NCI-H2107 (cell line): ENCODE results near the gene ZBTB9.
"Not testable (repeated sequence)": the region's sequence is repeated elsewhere in the genome, so short reads cannot be mapped to it uniquely, and the experiment has no call there.

Experiments used
- DNase-seq: peaks from one replicate; lab custom pipeline; 2025; lab: John Stamatoyannopoulos, UW

ZBTB9 gene

DNA sequence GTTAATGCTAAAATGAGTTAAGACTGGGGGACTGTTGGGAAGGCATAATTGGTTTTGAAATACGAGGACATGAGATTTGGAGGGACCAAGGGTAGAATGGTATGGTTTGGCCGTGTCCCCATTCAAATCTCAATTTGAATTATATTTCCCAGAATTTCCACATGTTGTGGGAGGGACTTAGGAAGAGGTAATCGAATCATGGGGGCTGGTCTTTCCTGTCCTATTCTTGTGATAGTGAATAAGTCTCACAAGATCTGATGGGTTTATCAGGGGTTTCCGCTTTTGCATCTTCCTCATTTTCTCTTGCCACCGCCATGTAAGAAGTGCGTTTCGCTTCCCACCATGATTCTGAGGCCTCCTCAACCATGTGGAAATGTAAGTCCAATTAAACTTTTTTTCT, 12.7 kb downstream of the ZBTB9 start:
- DNase-seq, result no peak

- DNase-seq, result no peak
Measured at GRCh38 chr6:33469661-33470060, 15.3 kb downstream of the ZBTB9 start.

DNA sequence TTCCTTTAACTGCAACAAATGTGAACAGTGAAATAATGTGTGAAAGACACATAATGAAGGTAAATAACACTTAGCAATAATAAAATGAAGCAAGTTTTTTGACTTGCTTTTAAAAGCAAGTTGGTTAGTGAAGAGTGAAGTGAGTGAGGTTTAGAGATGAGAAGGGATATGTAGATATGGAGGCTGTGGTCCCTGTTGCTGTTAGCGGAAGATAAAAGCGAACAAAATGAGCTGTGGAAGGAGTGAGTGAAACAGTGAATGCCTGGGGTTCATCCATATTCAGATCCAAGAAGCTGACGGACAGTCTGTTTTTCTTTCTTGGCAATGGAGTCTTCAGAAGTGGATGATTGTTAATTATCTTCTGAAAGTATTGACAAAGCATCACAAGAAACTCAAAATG, 23.5 kb downstream of the ZBTB9 start:
- DNase-seq, result no peak

DNA sequence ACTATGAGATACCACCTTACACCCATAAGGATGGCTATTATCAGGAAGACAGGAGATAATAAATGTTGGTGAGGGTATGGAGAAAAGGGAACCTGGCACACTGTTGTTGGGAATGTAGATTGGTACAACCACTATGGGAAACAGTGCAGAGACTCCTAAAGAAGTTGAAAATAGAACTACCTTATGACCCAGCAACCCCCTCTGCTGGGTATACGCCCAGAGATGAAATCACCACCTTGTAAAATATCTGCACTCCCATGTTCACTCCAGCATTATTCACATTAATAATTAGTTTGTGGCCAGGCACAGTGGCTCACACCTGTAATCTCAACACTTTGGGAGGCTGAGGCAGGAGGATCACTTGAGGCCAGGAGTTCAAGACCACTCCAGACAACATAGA, 26.8 kb downstream of the ZBTB9 start:
- no peak for DNase-seq

DNA sequence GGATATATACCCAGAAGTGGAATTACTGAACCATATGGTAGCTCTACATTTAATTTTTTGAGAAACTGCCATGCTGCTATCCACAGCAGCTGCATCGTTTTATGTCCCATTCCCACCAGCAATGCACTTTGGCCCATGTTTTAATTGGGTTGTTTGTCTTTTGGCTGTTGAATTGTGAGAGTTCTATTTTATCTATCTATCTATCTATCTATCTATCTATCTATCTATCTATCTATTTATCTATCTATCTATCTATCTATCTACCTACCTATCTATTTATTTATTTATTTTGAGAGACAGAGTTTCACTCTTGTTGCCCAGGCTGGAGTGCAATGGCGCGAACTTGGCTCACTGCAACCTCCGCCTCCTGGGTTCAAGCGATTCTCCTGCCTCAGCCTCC, 28.2 kb downstream of the ZBTB9 start:
- not testable (repeated sequence) for DNase-seq

DNA sequence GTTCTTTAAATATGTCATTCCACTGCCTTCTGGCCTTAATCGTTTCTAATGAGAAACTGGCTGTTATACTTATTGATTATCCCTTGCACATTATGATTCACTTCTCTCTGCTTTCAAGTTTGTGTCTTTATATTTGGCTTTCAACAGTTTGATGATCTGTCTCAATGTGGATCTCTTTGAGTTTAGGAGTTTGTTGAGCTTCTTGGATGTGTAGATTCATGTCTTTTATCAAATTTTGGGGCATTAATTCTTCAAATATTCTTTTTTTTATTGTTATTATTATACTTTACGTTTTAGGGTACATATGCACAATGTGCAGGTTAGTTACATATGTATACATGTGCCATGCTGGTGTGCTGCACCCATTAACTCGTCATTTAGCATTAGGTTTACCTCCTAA, 29.3 kb downstream of the ZBTB9 start:
- no peak for DNase-seq

DNA sequence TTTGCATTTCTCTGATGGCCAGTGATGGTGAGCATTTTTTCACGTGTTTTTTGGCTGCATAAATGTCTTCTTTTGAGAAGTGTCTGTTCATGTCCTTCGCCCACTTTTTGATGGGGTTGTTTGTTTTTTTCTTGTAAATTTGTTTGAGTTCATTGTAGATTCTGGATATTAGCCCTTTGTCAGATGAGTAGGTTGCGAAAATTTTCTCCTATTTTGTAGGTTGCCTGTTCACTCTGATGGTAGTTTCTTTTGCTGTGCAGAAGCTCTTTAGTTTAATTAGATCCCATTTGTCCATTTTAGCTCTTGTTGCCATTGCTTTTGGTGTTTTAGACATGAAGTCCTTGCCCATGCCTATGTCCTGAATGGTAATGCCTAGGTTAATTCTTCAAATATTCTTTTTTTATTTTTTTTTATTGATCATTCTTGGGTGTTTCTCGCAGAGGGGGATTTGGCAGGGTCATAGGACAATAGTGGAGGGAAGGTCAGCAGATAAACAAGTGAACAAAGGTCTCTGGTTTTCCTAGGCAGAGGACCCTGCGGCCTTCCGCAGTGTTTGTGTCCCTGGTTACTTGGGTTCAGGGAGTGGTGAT, 30.4 kb downstream of the ZBTB9 start:
- DNase-seq, result not testable (repeated sequence)

GRCh38 chr6:33485680-33486079, 31.3 kb downstream of the ZBTB9 start:
- DNase-seq, result not testable (repeated sequence)

GRCh38 chr6:33488339-33488738, 34.0 kb downstream of the ZBTB9 start:
- DNase-seq, result no peak

DNA sequence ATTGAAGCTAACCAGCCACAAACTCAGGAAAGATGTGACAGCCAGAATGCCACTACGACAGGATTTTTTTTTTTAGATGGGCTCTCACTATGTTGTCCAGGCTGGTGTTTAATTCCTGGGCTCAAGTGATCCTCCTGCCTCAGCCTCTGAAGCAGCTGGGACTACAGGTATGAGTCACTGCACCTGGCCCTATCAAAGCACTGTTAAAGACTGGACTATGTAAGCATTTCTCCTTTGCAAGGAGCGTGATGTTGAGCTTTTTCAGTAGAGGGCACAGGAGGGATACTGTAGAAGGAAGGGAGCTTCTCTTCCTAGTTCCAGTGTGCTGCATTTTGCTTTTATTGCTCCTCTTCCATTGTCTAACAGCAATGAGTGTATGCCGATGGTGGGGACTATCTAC, 35.8 kb downstream of the ZBTB9 start:
- no peak for DNase-seq

DNA sequence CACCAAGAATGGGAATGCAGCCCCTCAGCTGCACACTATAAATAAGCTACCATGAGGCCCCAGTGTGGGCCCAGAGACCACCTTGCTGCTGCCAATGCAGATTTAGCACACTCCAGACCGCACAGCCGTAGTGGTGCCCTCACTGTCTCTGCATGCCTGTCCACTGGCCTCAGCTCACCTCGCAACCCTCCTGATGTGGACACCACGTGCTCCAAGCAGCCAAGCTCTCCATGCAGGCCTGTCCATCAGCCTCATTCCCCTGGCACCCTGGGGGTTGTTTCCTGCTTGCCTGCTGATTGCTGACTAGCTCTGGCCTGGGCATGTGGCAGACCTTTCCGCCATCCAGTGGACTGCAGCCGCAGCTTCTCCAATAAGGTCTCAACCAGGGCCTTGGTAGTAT, 36.2 kb downstream of the ZBTB9 start:
- DNase-seq, result no peak

GRCh38 chr6:33492093-33492492, 37.7 kb downstream of the ZBTB9 start:
- DNase-seq, result no peak

DNA sequence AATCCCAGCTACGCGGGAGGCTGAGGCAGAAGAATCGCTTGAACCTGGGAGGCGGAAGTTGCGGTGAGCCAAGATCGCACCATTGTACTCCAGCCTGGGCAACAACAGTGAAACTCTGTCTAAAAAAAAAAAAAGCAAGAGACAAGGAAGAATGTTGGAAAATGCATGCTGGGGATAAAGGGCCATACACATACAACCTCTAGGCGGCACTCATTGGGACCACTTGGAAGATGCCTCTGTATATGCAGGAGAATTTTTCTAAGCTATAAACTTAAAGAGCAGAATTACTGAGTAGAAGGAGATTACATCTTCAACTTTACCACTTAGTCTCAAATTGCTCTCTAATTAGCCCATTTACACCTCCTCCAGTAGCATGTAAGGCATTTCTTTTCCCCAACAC, 42.8 kb downstream of the ZBTB9 start:
- no peak for DNase-seq

GRCh38 chr6:33502486-33502885, 48.1 kb downstream of the ZBTB9 start:
- no peak for DNase-seq

DNA sequence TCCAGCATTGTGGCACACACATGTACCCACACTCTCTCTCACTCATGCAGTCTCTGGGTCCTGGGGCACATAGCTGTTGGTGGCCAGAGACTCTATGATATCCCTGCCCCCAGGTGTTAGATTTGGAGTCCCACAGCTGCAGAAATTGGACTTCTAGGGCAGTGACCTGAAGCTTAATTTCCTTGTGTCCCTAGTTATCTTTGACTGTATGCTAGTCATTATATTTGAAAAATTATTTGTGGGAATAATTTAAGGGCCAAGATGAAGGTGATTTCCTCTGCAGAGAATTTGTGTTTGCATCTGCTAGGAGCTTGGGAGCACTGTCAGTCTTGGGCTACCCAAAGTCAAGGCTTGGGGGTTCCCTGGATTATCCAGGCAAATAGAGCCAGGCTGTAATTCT, 50.1 kb downstream of the ZBTB9 start:
- no peak for DNase-seq

GRCh38 chr6:33505548-33506370, 51.4 kb downstream of the ZBTB9 start:
- DNase-seq, result no peak
